HG03139 (cell line): ENCODE measurements around the gene YLPM1.
"Not testable (repeated sequence)": the region's sequence is repeated elsewhere in the genome, so short reads cannot be mapped to it uniquely, and the experiment has no call there.

Source experiments
- ATAC-seq: cut with Tn5 transposase; IDR thresholded peaks from one replicate; pipeline ENCODE4 v1.9.1; 2021; ENCODE audit not compliant: unreplicated experiment

YLPM1 gene, protein sequence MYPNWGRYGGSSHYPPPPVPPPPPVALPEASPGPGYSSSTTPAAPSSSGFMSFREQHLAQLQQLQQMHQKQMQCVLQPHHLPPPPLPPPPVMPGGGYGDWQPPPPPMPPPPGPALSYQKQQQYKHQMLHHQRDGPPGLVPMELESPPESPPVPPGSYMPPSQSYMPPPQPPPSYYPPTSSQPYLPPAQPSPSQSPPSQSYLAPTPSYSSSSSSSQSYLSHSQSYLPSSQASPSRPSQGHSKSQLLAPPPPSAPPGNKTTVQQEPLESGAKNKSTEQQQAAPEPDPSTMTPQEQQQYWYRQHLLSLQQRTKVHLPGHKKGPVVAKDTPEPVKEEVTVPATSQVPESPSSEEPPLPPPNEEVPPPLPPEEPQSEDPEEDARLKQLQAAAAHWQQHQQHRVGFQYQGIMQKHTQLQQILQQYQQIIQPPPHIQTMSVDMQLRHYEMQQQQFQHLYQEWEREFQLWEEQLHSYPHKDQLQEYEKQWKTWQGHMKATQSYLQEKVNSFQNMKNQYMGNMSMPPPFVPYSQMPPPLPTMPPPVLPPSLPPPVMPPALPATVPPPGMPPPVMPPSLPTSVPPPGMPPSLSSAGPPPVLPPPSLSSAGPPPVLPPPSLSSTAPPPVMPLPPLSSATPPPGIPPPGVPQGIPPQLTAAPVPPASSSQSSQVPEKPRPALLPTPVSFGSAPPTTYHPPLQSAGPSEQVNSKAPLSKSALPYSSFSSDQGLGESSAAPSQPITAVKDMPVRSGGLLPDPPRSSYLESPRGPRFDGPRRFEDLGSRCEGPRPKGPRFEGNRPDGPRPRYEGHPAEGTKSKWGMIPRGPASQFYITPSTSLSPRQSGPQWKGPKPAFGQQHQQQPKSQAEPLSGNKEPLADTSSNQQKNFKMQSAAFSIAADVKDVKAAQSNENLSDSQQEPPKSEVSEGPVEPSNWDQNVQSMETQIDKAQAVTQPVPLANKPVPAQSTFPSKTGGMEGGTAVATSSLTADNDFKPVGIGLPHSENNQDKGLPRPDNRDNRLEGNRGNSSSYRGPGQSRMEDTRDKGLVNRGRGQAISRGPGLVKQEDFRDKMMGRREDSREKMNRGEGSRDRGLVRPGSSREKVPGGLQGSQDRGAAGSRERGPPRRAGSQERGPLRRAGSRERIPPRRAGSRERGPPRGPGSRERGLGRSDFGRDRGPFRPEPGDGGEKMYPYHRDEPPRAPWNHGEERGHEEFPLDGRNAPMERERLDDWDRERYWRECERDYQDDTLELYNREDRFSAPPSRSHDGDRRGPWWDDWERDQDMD (N-terminal part only)

DNA sequence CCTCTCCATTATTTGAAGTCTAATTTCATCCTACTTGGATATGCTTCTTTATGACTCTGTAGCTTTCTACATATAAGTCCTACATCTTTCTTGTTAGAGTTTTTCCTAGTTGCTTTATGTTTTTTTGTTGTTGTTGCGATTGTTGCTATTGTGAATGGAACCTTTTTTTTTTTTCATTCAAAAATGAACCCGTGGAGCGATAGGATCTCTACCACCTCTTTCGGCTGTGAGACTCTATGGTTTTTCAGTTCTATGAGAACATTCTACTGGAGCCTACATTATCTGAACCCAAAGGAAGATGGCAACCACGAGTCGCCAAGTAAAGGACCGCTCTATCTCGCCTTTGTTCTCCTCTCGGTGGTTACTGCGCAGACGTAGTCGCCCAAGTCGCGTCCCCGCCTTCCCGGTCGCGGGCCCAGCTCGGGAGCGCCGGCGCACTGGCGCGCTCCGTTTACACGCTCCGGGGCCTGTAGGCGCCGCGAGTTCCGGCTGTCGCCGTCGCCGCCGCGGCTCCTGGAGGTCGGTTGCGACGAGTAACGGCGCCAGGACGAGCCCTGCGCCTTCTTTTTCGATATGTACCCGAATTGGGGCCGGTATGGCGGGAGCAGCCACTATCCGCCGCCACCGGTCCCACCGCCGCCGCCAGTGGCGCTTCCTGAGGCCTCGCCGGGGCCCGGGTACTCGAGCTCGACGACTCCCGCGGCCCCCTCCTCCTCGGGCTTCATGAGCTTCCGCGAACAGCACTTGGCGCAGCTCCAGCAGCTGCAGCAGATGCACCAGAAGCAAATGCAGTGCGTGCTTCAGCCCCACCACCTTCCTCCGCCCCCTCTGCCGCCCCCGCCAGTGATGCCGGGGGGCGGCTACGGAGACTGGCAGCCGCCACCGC lies at the start of gene YLPM1:
YLPM1 (plus strand) TSS at position 400 of the 886 bp plus-strand sequence; CDS start at position 574, 174 bp downstream.
- peak; percentile 82 for ATAC-seq

DNA sequence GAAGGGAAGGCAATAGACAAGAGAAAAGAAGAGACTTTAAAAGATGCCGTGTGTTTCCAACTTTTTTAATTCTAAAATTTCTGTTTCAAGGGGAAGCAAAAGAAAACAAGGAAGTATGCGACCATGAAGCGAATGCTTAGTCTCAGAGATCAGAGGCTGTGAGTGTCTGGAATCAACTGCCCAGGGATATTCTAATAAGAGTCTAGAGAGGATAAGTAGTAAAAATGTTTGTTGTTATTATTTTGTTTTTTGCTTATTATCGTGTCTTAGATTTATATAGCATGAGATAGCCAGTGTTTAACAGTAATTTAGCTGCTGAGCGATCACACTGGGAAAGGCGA lies 49.8 kb upstream of the YLPM1 start:
- ATAC-seq: no peak

DNA sequence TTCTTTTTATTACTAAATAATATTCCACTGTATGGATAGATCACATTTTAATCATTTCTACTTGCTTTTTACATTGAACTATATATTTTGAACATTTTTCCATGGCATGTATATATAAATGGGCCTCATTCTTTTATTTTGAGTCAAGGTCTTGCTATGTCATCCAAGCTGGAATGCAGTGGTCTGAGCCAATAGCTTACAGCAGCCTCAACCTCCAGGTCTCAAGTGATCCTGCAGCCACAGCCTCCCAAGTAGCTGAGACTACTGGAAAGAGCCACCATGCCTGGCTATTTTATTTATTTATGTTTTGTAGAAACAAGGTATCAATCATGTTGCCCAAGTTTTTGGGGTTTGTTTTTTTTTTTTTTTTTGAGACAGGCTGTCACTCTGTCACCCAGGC lies 42.6 kb upstream of the YLPM1 start:
- ATAC-seq: no peak

DNA sequence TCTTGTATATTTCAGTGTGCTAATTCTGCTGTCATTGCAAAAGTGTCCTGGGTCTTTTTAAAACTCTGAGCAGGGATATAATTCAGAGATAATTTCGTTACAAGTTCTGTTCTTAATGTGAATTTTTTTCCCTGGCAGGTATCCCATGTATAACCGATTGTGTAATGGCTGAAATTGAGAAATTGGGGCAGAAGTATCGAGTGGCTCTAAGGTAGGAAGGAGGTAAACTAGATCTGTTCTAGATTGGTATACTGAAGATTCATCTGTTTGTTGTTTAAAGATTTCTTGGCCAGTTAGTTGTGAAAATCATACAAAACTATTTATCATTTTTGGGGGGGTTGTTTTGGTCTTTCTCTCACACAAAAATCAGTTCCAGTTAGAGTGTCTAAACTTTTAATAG lies 40.0 kb upstream of the YLPM1 start:
- ATAC-seq: no peak

DNA sequence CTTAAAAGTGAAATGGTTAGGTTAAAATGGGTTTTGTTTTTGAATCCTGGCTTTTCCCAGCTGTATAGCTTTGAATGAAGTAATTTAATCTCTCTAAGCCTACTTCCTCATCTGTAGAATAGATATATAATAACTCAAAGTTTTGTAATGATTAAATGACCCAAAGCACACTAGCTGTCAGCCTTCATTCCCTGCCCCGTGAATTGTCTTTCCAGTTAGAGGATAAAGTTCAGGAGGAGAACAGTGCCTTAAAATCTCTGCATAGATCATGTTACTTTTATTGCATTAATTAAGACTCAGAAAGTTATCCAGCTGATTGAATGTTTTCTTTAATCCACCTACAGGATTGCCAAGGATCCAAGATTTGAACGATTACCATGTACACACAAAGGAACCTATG lies 30.7 kb upstream of the YLPM1 start:
- no peak for ATAC-seq

DNA sequence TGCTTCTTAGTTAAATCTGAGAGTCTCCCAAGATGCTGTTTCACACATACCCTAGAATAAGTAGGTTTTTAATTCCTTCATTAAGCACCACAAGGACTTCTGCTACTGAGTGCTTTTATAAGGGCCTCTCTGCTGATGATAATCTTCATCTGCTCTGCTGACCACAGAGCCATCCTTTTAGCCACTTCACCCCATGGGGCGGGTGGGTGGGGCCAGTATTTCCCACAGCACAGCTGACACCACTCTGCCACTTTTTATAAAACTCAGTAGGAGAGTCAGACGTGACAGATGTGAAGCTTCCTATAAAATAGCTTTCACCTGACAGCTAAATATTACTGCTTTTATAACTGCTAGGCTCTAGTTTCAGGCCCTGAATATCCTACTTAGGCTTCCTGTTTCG lies 29.9 kb upstream of the YLPM1 start:
- no peak for ATAC-seq

DNA sequence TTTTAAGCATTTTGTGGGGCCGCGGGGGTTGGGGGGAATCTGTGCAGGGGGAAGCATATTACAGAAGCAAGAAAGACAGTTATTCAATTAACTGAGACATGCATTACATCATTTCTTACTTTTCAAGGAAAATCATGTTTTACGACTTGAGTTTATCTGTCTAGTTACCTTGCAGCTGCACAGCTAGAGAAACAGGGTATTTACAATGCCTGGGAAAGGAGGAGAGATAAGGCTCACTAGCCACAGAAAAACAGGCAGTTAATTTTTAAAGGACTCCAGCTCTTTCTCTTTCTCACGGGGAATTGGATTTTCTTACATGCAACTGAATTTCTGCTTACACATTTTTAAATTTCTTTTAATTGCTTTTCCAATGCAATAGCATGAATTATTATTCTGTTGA lies 28.0 kb upstream of the YLPM1 start:
- no peak for ATAC-seq

DNA sequence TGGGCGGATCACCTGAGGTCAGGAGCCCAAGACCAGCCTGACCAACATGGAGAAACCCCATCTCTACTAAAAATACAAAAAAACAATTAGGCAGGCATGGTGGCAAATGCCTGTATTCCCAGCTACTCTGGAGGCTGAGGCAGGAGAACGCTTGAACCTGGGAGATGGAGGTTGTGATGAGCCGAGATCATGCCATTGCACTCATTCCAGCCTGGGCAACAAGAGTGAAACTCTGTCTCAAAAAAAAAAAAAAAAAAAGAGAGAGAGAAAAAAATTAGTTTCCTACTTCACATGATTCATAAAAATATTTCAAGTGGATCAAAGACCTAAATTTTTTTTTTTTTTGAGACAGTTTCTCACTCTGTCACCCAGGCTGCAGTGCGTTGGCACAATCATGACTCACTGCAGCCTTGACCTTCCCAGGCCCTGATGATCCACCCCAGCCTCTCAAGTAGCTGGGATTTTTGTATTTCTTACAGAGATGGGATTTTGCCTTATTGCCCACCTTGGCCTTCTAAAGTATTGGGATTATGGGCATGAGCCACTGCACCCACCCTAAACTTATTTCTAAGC lies 25.3 kb upstream of the YLPM1 start:
- ATAC-seq: no peak

DNA sequence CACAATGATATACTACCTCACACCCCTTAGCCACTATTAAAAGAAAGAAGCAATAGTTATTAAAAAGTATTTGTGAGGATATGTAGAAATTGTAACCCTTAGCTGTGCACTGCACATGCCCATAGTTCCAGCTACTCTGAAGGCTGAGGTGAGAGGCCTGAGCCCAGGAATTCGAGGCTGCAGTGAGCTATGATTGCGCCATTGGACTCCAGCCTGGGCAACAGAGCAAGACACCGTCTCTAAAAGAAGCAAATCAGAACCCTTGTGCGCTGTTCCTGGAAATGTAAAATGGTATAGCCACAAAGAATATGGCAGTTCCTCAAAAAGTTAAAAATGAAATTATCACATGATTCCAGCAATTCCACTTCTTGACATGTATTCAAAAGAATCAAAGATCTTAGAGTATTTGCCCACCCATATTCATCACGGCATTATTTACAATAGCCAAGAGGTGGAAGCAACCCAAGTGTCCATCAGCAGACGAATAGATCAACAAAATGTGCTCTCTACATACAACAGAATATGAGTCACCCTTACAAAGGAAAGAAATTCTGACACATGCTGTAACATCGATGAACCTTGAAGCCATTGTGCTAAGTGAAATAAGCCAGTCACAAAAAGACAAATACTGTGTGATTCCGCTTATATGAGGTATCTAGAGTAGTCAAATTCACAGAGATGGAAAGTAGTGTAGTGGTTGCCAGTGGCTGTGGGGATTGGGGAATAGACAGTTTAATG lies 23.7 kb upstream of the YLPM1 start:
- no peak for ATAC-seq

DNA sequence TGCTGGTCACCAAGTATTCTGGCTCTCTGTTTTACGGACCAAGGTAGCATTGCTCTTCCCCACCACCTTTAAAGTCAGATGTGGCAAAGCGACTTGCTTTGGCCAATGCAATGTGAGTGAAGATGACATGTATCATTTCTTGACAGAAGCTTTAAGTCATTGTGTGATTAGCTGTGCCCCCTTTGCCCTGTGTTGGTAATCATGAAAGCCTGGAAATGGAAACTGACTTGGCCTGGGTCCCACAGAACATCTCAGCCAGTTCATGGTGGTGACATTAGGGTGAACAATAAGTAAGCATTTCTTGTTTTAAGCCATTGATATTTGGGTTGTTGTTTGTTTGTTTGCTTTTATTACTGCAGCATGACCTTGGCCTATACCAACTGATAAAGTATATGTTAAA lies 15.9 kb upstream of the YLPM1 start:
- no peak for ATAC-seq

DNA sequence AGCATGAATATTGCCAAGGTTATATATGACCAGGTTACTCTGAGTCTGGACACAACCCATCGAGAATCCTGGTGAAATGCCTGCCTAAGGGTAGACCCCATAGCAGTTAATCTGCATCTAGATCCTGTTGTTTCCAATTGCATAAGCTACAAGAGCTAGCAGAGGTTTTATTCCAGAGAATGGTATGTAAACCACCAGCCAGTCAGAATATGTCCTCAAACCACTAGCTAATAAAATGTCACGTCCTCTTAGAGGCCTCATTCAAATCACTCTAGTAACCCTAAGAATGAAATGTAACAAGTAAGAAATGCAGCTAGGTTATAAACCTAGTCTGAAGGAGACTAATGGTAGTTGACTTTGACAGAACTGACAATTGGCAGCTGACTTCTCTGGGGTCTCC lies 9.0 kb upstream of the YLPM1 start:
- no peak for ATAC-seq

DNA sequence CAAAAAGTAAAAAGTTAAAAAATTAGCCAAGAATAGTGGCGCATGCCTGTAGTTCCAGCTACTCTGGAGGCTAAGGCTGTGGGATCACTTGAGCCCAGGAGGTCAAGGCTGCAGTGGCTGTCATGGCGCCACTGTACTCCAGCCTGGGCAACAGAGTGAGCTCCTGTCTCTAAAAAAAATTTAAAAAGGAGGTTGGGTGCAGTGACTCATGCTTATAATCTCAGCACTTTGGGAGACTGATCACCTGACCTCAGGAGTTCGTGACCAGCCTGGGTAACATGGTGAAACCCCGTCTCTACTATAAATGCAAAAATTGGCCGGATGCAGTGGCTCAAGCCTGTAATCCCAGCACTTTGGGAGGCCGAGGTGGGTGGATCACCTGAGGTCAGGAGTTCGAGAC lies 8.2 kb upstream of the YLPM1 start:
- no peak for ATAC-seq

DNA sequence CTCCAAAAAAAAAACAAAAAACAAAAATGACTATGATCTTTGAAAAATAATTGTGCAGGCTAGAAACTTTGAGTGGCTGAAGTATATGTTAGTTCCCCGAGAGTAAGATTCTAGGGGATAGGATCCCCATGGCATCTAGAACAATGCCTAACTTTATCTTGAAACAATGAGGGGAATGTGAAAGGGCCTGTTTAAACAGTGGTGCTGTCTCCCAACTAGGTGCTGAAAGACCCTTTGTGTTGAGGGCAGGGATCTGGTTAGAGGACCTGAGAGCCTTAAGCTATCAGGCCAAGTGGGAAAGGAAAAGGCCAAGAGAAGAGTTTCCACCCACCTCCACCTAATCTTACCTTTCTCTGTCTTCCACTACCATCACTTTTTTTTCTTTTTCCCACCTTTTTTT lies 6.8 kb upstream of the YLPM1 start:
- no peak for ATAC-seq

DNA sequence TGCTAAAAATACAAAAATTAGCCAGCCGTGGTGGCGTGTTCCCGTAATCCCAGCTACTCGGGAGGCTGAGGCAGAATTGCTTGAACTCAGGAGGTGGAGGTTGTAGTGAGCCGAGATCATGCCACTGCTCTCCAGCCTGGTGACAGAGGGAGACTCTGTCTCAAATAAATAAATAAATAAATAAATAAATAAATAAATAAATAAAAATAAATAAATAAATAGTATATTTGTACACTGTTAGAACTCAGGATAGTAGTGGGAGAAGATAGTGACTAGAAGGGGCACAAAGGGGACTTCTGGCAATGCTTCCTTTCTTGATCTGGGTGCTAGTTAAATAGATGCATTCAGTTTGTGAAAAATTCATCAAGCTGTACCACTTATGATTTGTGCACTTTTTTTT lies 4.6 kb upstream of the YLPM1 start:
- ATAC-seq: not testable (repeated sequence)

DNA sequence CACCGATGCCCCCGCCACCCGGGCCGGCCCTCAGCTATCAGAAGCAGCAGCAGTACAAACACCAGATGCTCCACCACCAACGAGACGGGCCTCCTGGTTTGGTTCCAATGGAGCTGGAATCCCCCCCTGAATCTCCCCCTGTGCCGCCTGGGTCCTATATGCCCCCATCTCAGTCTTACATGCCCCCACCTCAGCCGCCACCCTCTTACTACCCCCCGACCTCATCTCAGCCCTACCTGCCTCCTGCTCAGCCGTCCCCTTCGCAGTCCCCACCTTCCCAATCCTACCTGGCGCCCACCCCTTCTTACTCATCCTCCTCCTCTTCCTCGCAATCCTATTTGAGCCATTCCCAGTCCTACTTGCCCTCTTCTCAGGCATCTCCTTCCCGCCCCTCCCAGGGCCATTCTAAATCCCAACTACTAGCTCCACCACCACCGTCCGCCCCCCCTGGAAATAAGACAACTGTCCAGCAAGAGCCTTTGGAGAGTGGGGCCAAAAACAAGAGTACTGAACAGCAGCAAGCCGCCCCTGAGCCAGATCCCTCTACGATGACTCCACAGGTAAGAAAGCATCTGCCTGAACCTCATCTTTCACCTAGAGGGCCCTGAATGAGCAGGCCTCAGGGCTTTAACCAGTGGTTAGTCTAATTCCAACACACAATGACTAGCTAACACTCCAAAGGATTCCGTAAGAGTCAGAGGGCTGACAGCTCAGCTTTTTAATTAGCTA lies 851 bp downstream of the YLPM1 start:
- ATAC-seq: no peak

DNA sequence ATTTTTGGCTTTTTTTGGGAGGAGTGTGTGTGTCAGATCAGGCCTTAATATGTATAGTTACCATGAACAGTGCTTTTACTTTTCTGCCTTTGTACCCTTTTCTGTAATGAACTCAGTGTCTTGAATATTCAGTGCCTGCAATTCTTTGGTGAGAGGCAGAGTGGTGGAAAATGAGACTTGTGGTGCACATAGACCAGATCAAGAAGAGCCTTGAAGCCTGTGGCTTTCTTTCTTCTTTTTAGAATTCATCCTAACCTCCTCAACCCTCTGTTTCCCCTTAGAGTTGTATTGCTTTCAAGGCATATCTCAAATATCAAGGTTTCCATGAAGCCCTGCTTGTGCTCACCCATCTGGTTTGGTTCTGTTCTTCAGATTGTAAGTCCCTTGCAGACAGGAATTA lies 2.6 kb downstream of the YLPM1 start:
- no peak for ATAC-seq

DNA sequence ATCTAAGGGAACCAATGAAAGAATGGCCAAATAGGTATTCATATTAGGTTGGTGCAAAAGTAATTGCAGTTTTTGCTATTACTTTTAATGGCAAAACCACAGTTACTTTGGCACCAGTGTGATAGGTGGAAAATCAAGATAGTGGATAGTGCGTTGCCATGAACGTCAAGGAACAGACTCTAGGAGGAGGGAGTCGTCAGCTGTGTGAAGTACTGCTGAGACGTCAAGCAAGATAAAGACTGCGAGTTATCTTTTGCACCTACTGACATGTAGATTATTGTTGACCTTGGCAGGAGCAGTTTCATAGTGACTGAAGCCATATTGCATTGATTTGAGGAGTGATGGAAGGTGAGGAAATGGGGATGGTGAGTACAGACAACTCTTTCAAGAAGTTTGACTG lies 8.3 kb downstream of the YLPM1 start:
- ATAC-seq: no peak

DNA sequence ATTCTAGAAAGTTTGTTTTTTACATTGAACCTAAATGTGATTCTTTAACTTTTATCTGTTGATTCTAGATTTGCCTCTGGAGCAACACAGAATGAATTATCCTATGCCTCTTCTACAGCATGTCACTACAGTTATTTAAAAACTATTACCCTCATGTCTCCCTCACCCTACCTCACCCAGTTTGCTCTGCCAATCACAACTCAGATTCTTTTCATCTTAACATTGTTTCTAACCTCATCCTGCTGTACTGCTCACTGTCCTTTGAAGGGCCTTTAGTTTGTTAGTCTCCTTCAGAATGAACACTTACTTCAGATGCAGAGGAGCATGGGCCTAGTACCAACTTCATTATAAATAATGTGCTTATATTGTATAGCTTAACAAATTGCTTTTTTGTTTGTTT lies 21.5 kb downstream of the YLPM1 start:
- ATAC-seq: no peak
